GM12891 (cell line): ENCODE data around the gene FBP1.

Experiments used
- PAX5 ChIP-seq: IDR thresholded peaks from 2 replicates; pipeline ENCODE4 v1.6.1; 2011; ENCODE audit warnings: low read length, moderate library complexity, mild to moderate bottlenecking; ENCODE audit not compliant: insufficient read depth, severe bottlenecking
- POLR2A ChIP-seq: IDR thresholded peaks from 2 replicates; pipeline ENCODE4 v1.6.1; 2011; ENCODE audit warnings: low read depth, low read length, control low read depth
- POLR2AphosphoS5 ChIP-seq: IDR thresholded peaks from 2 replicates; pipeline ENCODE4 v1.6.1; 2011; ENCODE audit warnings: low read depth, low read length, control low read depth
- POU2F2 ChIP-seq: IDR thresholded peaks from 2 replicates; pipeline ENCODE4 v1.6.1; 2011; ENCODE audit warnings: low read depth, mild to moderate bottlenecking, control low read depth, low read length, moderate library complexity
- SPI1 ChIP-seq: IDR thresholded peaks from 2 replicates; pipeline ENCODE4 v1.6.1; 2011; ENCODE audit warnings: low read depth, low read length, control low read depth
- TAF1 ChIP-seq: IDR thresholded peaks from 2 replicates; pipeline ENCODE4 v1.6.1; 2011; ENCODE audit warnings: low read depth, low read length, control low read depth

DNA sequence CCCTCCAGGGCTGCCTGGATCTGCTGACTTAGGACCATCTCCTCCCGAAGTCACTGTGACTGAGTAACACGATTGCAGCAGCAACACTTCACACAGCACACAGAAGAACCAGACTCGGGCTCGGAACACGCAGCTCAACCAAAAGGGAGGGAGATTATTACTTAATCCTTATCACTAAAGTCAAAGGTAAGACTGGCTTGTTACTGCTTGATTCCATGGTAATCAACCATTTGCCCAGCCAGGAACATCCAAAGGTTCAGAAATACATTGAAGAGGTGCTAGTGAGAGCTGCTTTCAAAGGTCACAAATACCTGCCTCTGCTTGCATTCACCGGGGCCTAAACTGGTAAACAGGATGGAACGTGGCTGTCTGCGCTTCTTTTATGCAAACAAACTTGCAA lies 7.7 kb downstream of the FBP1 start:
- TF ChIP-seq POLR2AphosphoS5, result no peak
- no peak for TF ChIP-seq SPI1
- TF ChIP-seq TAF1, result no peak
- no peak for TF ChIP-seq POLR2A
- no peak for TF ChIP-seq PAX5
- no peak for TF ChIP-seq POU2F2
